IMR-90 (cell line): ENCODE results near the gene PRKAR1B. TPM values are rescaled to one million over a fixed set of nuclear protein-coding genes. Genes with fewer than 3 reads are reported as not detected.

ENCODE experiments used
- ATAC-seq: fragments of 200-7000 bp; cut with Tn5 transposase; 2 replicates; pipeline ENCODE4 v1.9.1; 2020; ENCODE audit warnings: low read depth, mild to moderate bottlenecking, moderate library complexity
- BruUV-seq: library from RNA; stranded (reverse); fragments of 400-500 nt; replicated peaks from 2 replicates; lab custom pipeline; 2021; lab: Mats Ljungman, UMichigan
- CTCF ChIA-PET: fragments of 300-600 bp; formaldehyde crosslinking; extraction: SDS; loops from one replicate; lab custom pipeline; 2021; ENCODE audit warnings: antibody characterized with exemption; lab: Yijun Ruan, JAX
- POLR2A ChIA-PET: fragments of 300-600 bp; sonication (Branson Sonifier 250); formaldehyde crosslinking; loops from one replicate; lab custom pipeline; 2022; ENCODE audit warnings: antibody characterized with exemption; ENCODE audit not compliant: unreplicated experiment; lab: Charles Lee
- DNase-seq: peaks from one replicate; pipeline ENCODE4 v3.0.0; 2013
- H2AFZ ChIP-seq: replicated peaks from 2 replicates; pipeline ENCODE3; 2013; ENCODE audit warnings: low read length, mild to moderate bottlenecking; ENCODE audit not compliant: poor library complexity
- H2AK5ac ChIP-seq: 2 replicates; pipeline ENCODE4 v1.6.1; 2013; ENCODE audit warnings: low read depth, low read length, inconsistent platforms
- H2AK9ac ChIP-seq: replicated peaks from 2 replicates; pipeline ENCODE3; 2013; ENCODE audit warnings: mild to moderate bottlenecking, low read depth, low read length, moderate library complexity; ENCODE audit not compliant: poor library complexity
- H2BK120ac ChIP-seq: 2 replicates; pipeline ENCODE4 v1.6.1; 2013; ENCODE audit warnings: low read depth, low read length, inconsistent platforms
- H2BK15ac ChIP-seq: 3 replicates; pipeline ENCODE4 v1.6.1; 2013; ENCODE audit warnings: low read depth, low read length, inconsistent platforms
- H2BK20ac ChIP-seq: 2 replicates; pipeline ENCODE4 v1.6.1; 2013; ENCODE audit warnings: low read depth, mild to moderate bottlenecking, inconsistent platforms, low read length, moderate library complexity
- H2BK5ac ChIP-seq: 2 replicates; pipeline ENCODE4 v1.6.1; 2013; ENCODE audit warnings: mild to moderate bottlenecking, low read depth, low read length, inconsistent platforms; ENCODE audit not compliant: poor library complexity, severe bottlenecking
- H3K14ac ChIP-seq: replicated peaks from 2 replicates; pipeline ENCODE4 v1.6.1; 2013; ENCODE audit warnings: low read depth, low read length, inconsistent platforms
- H3K18ac ChIP-seq: 2 replicates; pipeline ENCODE4 v1.6.1; 2013; ENCODE audit warnings: low read depth, low read length, control low read depth
- H3K23ac ChIP-seq: 2 replicates; pipeline ENCODE4 v1.6.1; 2013; ENCODE audit warnings: low read depth, low read length, inconsistent platforms
- H3K27ac ChIP-seq: 2 replicates; pipeline ENCODE4 v1.5.1; 2013; ENCODE audit warnings: mild to moderate bottlenecking, control low read depth, low read length; ENCODE audit not compliant: insufficient read depth
- H3K27me3 ChIP-seq: 2 replicates; pipeline ENCODE4 v1.6.1; 2013; ENCODE audit warnings: low read length; ENCODE audit not compliant: control insufficient read depth, insufficient read depth
- H3K36me3 ChIP-seq: 2 replicates; pipeline ENCODE4 v1.6.1; 2013; ENCODE audit warnings: low read length, mixed read lengths; ENCODE audit not compliant: control insufficient read depth, insufficient read depth
- H3K4ac ChIP-seq: 2 replicates; pipeline ENCODE4 v1.6.1; 2013; ENCODE audit warnings: low read depth, low read length, inconsistent platforms
- H3K4me1 ChIP-seq: 2 replicates; pipeline ENCODE4 v1.6.1; 2013; ENCODE audit warnings: low read length, mixed read lengths; ENCODE audit not compliant: control insufficient read depth, insufficient read depth
- H3K4me2 ChIP-seq: 2 replicates; pipeline ENCODE4 v1.6.1; 2013; ENCODE audit warnings: low read depth, mild to moderate bottlenecking, control low read depth, low read length, moderate library complexity
- H3K4me3 ChIP-seq: 2 replicates; pipeline ENCODE4 v1.5.1; 2013; ENCODE audit warnings: low read depth, mild to moderate bottlenecking, control low read depth, low read length, moderate library complexity; ENCODE audit not compliant: insufficient read depth
- H3K56ac ChIP-seq: 2 replicates; pipeline ENCODE4 v1.6.1; 2013; ENCODE audit warnings: low read length, inconsistent platforms; ENCODE audit not compliant: insufficient read depth; ENCODE audit errors: extremely low read depth
- H3K79me1 ChIP-seq, 2 experiments: 2 replicates each; pipeline ENCODE4 v1.6.1; 2013; ENCODE audit warnings: low read length in 2 of 2, inconsistent platforms in 1 of 2, low read depth in 1 of 2
- H3K9ac ChIP-seq: 2 replicates; pipeline ENCODE4 v1.6.1; 2013; ENCODE audit warnings: low read depth, low read length, control low read depth
- H3K9me1 ChIP-seq: 2 replicates; pipeline ENCODE4 v1.6.1; 2013; ENCODE audit warnings: low read length, inconsistent platforms; ENCODE audit not compliant: insufficient read depth
- H3K9me3 ChIP-seq: 2 replicates; pipeline ENCODE4 v1.6.1; 2013; ENCODE audit warnings: low read length; ENCODE audit not compliant: control insufficient read depth, insufficient read depth
- H4K20me1 ChIP-seq: 2 replicates; pipeline ENCODE4 v1.6.1; 2013; ENCODE audit warnings: low read length, inconsistent platforms; ENCODE audit not compliant: insufficient read depth
- H4K5ac ChIP-seq: 2 replicates; pipeline ENCODE4 v1.6.1; 2013; ENCODE audit warnings: mild to moderate bottlenecking, low read depth, low read length, control low read depth
- H4K8ac ChIP-seq, 2 experiments: 2 replicates each; pipeline ENCODE4 v1.6.1; 2013; ENCODE audit warnings: low read depth in 2 of 2, low read length in 2 of 2, control low read depth in 1 of 2, inconsistent platforms in 1 of 2
- H4K91ac ChIP-seq: 2 replicates; pipeline ENCODE4 v1.6.1; 2013; ENCODE audit warnings: low read depth, low read length, inconsistent platforms; ENCODE audit not compliant: insufficient read depth
- MAFK ChIP-seq: IDR thresholded peaks from 2 replicates; pipeline ENCODE4 v1.6.1; 2012; ENCODE audit warnings: low read depth, low read length, improper control_type of control experiment
- WGBS, 2 experiments: methylation state at CpG; one replicate each; pipeline versions ENCODE4 v1.1.5 to v1.1.7; 2013; ENCODE audit warnings: missing lambda C conversion rate in 2 of 2; ENCODE audit not compliant: insufficient read length in 1 of 2; ENCODE audit errors: extremely low coverage in 2 of 2; 5-methylcytosine and 5-hydroxymethylcytosine counted together
- dilution Hi-C: fragments of 300-500 bp; cut with HindIII; formaldehyde crosslinking; loops from one replicate; pipeline ENCODE4 v1.14.3; 2018; ENCODE audit warnings: low sequenced_read_pairs; ENCODE audit not compliant: unreplicated experiment
- in situ Hi-C: fragments of 300-500 bp; cut with MboI; formaldehyde crosslinking; loops from 3 replicates; pipeline ENCODE4 v1.14.3; 2019; ENCODE audit warnings: low sequenced_read_pairs, inconsistent platforms, mixed read lengths
- intact Hi-C: fragments of 100-400 bp; cut with micrococcal nuclease; formaldehyde crosslinking; loops from 2 replicates; pipeline ENCODE4 v1.10.0; 2022
- polyA plus RNA-seq, 3 experiments: library from polyadenylated mRNA; depleted of rRNA; stranded (reverse); fragments of >200 nt; gene quantifications; 2 replicates each; pipeline ENCODE4 v1.2.3, GENCODE V29; 2012; ENCODE audit warnings: low replicate concordance in 1 of 3
- total RNA-seq: library from RNA; depleted of rRNA; stranded (reverse); fragments of >200 nt; gene quantifications from 2 replicates; pipeline ENCODE4 v1.2.3, GENCODE V29; 2012

The PRKAR1B gene
- total and polyA plus RNA-seq, 2 of the 4 experiments (the other 2 are of a cell fraction), result 15.2 to 20.2 TPM

- TF ChIP-seq MAFK, result no peak
Observed at GRCh38 chr7:562789-563628, 164.1 kb downstream of the PRKAR1B start (continued).

- no peak overlapping the region for H2BK20ac ChIP-seq
- H3K9me3 ChIP-seq, result no peaks in the 10 kb centered on the region; the same call in 1 of the 2 replicates
- H3K36me3 ChIP-seq, result no peaks in the 10 kb centered on the region
- no peak overlapping the region for H4K8ac ChIP-seq
- H2AK5ac ChIP-seq, result no peak overlapping the region
- POLR2A ChIA-PET, result no interaction called here
- no peak overlapping the region for H3K14ac ChIP-seq
- H4K20me1 ChIP-seq, result no peaks in the 10 kb centered on the region
- CTCF ChIA-PET, result no interaction called here
- H3K9ac ChIP-seq, result no peak overlapping the region
- H3K23ac ChIP-seq, result no peak overlapping the region
- H2BK120ac ChIP-seq, result no peak overlapping the region
- H4K5ac ChIP-seq, result no peak overlapping the region
- no peak overlapping the region for H3K4me3 ChIP-seq
- 0 out of 2 replicates have a peak, but pooled peaks cover 3% of the 10 kb centered on the region for H3K9me1 ChIP-seq
- no peak for TF ChIP-seq MAFK
- no peak overlapping the region for H4K91ac ChIP-seq
- no peaks in the 10 kb centered on the region for H3K4me1 ChIP-seq
- H2AK9ac ChIP-seq, result no peak overlapping the region
- no peak overlapping the region for H2AFZ ChIP-seq
- no peak overlapping the region for H3K27ac ChIP-seq
- WGBS, 2 experiments, result 100% methylated on average over 1 of the region's 7 CpGs; no CpG with 5 or more reads in 1 of the 2 experiments
- H3K18ac ChIP-seq, result no peak overlapping the region
- no peak overlapping the region for H3K56ac ChIP-seq
- dilution Hi-C loops, result no loop called here
- no TSS peak for BruUV-seq
- ATAC-seq (no peak), DNase-seq (no peak)
- intact Hi-C loops, result no loop called here
- no peak overlapping the region for H2BK5ac ChIP-seq
- no peaks in the 10 kb centered on the region for H3K79me1 ChIP-seq
- in situ Hi-C loops, result no loop called here
- no peaks in the 10 kb centered on the region; the same call in 1 of the 2 replicates for H3K27me3 ChIP-seq
- no peak overlapping the region for H3K4ac ChIP-seq
- H3K4me2 ChIP-seq, result no peak overlapping the region
- H2BK15ac ChIP-seq, result no peak overlapping the region
Observed at GRCh38 chr7:562374-562675, 164.8 kb downstream of the PRKAR1B start.
